Sigmoid colon (tissue), 4 donors: Measurements from ENCODE around the gene GPR55.

ENCODE experiments used
- POLR2A ChIP-seq, 2 donors: fragments of 450-650 bp; IDR thresholded peaks; one replicate each; pipeline ENCODE4 v1.6.1; 2016; ENCODE audit warnings: antibody characterized with exemption in 2 of 2, mild to moderate bottlenecking in 2 of 2, moderate library complexity in 2 of 2
- POLR2AphosphoS5 ChIP-seq, 4 donors: sonication (generic); formaldehyde crosslinking; IDR thresholded peaks; one replicate each; pipeline ENCODE4 v1.6.1; 2017; ENCODE audit warnings: antibody characterized with exemption in 4 of 4
- TF ChIP-seq, protein P1 (sequence below), 4 experiments: fragments of 450-650 bp in 3 of 4; fragments of 200-600 bp in 1 of 4; IDR thresholded peaks; one replicate each; pipeline ENCODE4 v1.5.1; 2016 to 2019; ENCODE audit warnings: antibody characterized with exemption in 4 of 4, mild to moderate bottlenecking in 3 of 4, moderate library complexity in 2 of 4

DNA sequence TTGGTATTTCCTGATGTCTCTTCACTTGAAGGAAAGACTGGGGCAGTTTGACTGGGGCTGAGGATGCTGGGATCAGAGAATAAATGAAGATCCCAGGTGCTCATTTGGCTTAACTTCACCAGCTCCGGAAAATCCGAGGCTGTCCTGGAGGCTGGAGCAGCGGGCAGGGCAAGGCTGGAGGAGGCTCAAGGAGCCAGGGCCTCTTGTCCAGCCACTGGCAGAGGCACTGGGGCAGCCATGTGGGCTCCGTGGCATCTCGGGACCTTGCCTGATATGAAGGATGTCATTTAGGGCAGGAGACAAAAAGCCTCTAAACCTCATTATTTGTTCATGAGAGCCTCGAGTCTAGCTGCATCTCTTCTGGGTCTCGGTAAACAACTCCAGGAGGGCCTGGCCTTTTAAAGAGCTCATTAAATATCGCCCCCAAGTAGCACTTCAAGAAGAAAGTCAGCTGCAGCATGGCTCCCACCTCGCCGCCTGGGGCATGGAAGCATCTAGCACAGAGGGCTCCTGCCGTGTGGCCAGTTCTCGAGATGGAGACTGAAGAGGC lies 13.5 kb upstream of the GPR55 start:
- TF ChIP-seq POLR2AphosphoS5 (IDR thresholded peaks at IDR 0.05) (no peak), POLR2A (IDR thresholded peaks at IDR 0.05) (no peak)
- TF ChIP-seq, protein P1, sequence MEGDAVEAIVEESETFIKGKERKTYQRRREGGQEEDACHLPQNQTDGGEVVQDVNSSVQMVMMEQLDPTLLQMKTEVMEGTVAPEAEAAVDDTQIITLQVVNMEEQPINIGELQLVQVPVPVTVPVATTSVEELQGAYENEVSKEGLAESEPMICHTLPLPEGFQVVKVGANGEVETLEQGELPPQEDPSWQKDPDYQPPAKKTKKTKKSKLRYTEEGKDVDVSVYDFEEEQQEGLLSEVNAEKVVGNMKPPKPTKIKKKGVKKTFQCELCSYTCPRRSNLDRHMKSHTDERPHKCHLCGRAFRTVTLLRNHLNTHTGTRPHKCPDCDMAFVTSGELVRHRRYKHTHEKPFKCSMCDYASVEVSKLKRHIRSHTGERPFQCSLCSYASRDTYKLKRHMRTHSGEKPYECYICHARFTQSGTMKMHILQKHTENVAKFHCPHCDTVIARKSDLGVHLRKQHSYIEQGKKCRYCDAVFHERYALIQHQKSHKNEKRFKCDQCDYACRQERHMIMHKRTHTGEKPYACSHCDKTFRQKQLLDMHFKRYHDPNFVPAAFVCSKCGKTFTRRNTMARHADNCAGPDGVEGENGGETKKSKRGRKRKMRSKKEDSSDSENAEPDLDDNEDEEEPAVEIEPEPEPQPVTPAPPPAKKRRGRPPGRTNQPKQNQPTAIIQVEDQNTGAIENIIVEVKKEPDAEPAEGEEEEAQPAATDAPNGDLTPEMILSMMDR (IDR thresholded peaks at IDR 0.05), result no peak
